ENCODE data around the gene YES1.

- no peak for TF ChIP-seq CTCF (tag by site-specific recombination; IDR thresholded peaks at IDR 0.05)
- TF ChIP-seq ZNF600 (tag by site-specific recombination; IDR thresholded peaks at IDR 0.05) = no peak
- no peak for TF ChIP-seq ZNF513 (tag by site-specific recombination; IDR thresholded peaks at IDR 0.05)
- no peak for TF ChIP-seq ZNF830 (tag by site-specific recombination; IDR thresholded peaks at IDR 0.05; ENCODE audit: low read depth)
- TF ChIP-seq REST (tag by site-specific recombination; IDR thresholded peaks at IDR 0.05) = no peak
- TF ChIP-seq ZNF140 (tag by site-specific recombination; IDR thresholded peaks at IDR 0.05) = no peak
- no peak for TF ChIP-seq ZNF423 (tag by site-specific recombination; IDR thresholded peaks at IDR 0.05)
Observed at GRCh38 chr18:681985-682384, 130.1 kb downstream of the YES1 start.
